Measurements from ENCODE around the gene THSD4.

The THSD4 gene

DNA sequence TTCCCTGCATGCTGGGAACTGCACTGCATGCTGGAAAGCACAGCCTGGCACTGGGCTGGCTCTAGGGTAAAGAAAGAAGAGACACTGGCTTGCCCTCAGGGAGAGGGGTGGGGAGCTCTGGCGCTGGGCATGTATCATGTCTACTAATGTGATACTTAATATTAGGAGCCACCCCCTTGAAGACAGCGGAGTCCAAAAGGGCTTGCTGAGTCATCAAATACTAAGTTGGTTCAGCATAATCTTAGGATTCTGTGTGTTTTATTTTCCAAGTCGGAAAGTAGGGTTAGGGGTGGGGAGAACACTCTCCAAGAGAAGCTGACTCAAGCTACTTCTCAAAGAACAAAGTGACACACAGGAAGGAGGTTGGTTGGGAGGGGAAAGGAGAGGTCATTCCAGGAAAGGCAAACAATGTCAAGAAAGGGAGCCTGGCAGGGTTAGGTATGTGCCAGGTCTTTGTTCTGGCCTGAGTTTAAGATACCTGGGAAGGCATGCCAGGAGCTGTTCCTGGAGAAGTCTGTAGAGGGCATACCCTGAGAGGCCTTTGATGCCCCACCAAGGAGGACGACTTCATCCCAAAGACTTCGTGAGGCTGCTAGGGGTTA lies 457.3 kb downstream of the THSD4 start:
- TF ChIP-seq ZNF274 (IDR thresholded peaks at IDR 0.05; ENCODE audit: low read depth, low read length) (no peak), YY1 (IDR thresholded peaks at IDR 0.05; ENCODE audit: insufficient read depth, insufficient read length) (no peak), SUZ12 (IDR thresholded peaks at IDR 0.05; ENCODE audit: extremely low read depth, insufficient read depth, insufficient read length) (no peak)
- no peaks in the 10 kb centered on the region for H3K9me3 ChIP-seq (ENCODE audit: insufficient read depth, low read length)
- H3K27me3 ChIP-seq (ENCODE audit: insufficient read depth, insufficient read length), result no peaks in the 10 kb centered on the region
- no peak overlapping the region for H3K4me3 ChIP-seq (ENCODE audit: insufficient read length, low read depth)
- no peaks in the 10 kb centered on the region for H3K36me3 ChIP-seq (ENCODE audit: insufficient read depth, insufficient read length, low read length)
- H3K9ac ChIP-seq (ENCODE audit: insufficient read length, low read depth), result no peak overlapping the region
- H3K4me1 ChIP-seq (ENCODE audit: insufficient read depth, insufficient read length), result peaks cover 2% of the 10 kb centered on the region
- DNase-seq (ENCODE audit: low read depth, low spot score), result peak; percentile 43

DNA sequence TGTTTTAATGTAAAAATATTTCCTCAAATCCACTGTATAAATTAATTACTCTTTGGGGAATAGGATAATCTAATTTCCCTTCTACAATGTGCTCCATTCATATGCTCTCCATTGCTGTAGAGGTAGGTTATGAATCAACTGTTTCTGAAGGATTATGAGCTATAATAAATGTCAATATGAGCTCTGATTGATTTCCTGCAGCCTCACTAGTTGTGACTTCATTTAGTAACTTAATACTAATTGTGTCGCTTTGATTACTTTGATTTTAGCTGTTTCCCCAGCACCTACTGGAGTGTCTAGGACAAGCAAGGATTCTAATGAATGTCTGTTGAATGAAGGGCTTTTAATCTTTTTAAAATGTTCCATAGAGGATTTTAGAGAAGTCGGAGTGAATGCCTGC lies 458.3 kb downstream of the THSD4 start:
- Histone ChIP-seq H3K27me3 (ENCODE audit: insufficient read depth, insufficient read length) (no peaks in the 10 kb centered on the region), H3K9ac (ENCODE audit: insufficient read length, low read depth) (no peak overlapping the region), H3K4me3 (ENCODE audit: insufficient read length, low read depth) (no peak overlapping the region), H3K36me3 (ENCODE audit: insufficient read depth, insufficient read length, low read length) (no peaks in the 10 kb centered on the region), H3K4me1 (ENCODE audit: insufficient read depth, insufficient read length) (peaks cover 2% of the 10 kb centered on the region), H3K9me3 (ENCODE audit: insufficient read depth, low read length) (no peaks in the 10 kb centered on the region)
- TF ChIP-seq YY1 (IDR thresholded peaks at IDR 0.05; ENCODE audit: insufficient read depth, insufficient read length) (no peak), SUZ12 (IDR thresholded peaks at IDR 0.05; ENCODE audit: extremely low read depth, insufficient read depth, insufficient read length) (no peak), ZNF274 (IDR thresholded peaks at IDR 0.05; ENCODE audit: low read depth, low read length) (no peak)
- DNase-seq (ENCODE audit: low read depth, low spot score), result no peak

DNA sequence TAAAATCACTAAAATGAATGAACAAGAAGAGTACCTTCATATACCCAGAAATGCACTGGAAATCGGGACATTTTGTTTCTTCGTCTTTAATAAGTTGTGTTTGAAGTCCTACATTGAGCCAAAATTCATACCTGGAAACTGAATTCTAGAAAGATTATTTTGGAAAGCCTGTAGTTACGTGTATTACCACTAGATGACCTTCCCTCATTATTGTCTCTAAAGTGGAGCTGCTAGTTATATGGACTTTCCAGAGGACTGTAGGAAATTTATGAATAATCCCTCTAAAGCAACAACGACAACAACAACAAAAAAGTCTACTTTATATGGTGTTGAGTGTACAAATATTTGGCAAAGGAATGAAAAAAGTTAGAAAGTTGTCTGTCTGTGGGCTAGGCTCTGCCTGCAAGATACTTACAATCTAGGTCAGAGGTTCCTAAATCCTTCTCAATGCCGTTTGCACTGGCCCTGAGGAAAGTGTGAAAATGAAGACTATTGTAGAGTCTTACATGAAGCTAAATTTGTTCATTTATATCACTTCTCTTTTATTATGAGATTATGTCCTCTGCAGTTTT lies 460.3 kb downstream of the THSD4 start:
- TF ChIP-seq YY1 (IDR thresholded peaks at IDR 0.05; ENCODE audit: insufficient read depth, insufficient read length) (no peak), ZNF274 (IDR thresholded peaks at IDR 0.05; ENCODE audit: low read depth, low read length) (no peak), SUZ12 (IDR thresholded peaks at IDR 0.05; ENCODE audit: extremely low read depth, insufficient read depth, insufficient read length) (no peak)
- Histone ChIP-seq H3K4me1 (ENCODE audit: insufficient read depth, insufficient read length) (peaks cover 2% of the 10 kb centered on the region), H3K27me3 (ENCODE audit: insufficient read depth, insufficient read length) (no peaks in the 10 kb centered on the region), H3K36me3 (ENCODE audit: insufficient read depth, insufficient read length, low read length) (no peaks in the 10 kb centered on the region), H3K9me3 (ENCODE audit: insufficient read depth, low read length) (no peaks in the 10 kb centered on the region), H3K9ac (ENCODE audit: insufficient read length, low read depth) (no peak overlapping the region), H3K4me3 (ENCODE audit: insufficient read length, low read depth) (no peak overlapping the region)
- no peak for DNase-seq (ENCODE audit: low read depth, low spot score)

DNA sequence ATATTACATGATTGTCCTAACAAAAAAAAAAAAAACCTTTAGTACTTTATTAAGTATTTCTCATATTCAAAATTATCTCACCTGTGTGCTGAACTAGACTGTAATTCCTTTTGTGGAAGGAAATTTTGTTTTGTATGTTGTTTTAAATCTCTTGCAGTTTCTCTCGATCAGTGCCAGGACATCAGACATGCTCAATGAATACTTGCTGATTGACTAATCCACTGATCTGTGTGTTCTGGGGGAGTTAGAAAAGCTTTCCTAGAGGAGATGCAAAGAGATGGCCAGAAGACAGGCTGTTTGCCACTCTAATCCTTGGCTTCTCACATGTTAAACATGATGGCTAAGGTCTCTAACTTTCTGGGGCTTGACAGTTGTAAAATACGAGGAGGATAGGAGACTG lies 461.8 kb downstream of the THSD4 start:
- Histone ChIP-seq H3K9me3 (ENCODE audit: insufficient read depth, low read length) (no peaks in the 10 kb centered on the region), H3K4me3 (ENCODE audit: insufficient read length, low read depth) (no peak overlapping the region), H3K36me3 (ENCODE audit: insufficient read depth, insufficient read length, low read length) (no peaks in the 10 kb centered on the region), H3K9ac (ENCODE audit: insufficient read length, low read depth) (no peak overlapping the region), H3K4me1 (ENCODE audit: insufficient read depth, insufficient read length) (no peaks in the 10 kb centered on the region), H3K27me3 (ENCODE audit: insufficient read depth, insufficient read length) (no peaks in the 10 kb centered on the region)
- TF ChIP-seq YY1 (IDR thresholded peaks at IDR 0.05; ENCODE audit: insufficient read depth, insufficient read length), result no peak
- TF ChIP-seq ZNF274 (IDR thresholded peaks at IDR 0.05; ENCODE audit: low read depth, low read length), result no peak
- TF ChIP-seq SUZ12 (IDR thresholded peaks at IDR 0.05; ENCODE audit: extremely low read depth, insufficient read depth, insufficient read length), result no peak
- no peak for DNase-seq (ENCODE audit: low read depth, low spot score)

DNA sequence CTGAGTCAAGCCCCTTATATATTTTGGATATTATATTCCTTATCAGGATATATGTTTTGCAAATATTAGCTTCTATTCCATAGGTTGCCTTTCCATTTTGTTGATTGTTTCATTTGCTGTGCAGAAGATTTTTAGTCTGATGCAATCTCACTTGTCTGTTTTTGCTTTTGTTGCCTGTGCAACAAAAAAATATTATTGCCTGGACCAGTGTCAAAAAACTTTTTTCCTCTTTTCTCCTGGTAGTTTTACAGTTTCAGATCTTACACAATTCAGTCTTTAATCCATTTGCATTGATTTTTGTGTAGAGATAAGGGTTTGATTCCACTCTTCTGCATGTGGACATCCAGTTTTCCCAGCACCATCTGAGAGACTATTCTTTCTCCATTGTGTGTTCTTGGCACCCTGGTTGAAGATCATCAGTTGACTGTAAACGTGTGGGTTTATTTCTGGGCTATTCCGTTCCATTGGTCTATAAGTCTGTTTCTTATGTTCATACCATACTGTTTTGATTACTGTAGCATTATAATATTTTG lies 466.2 kb downstream of the THSD4 start:
- Histone ChIP-seq H3K9ac (ENCODE audit: insufficient read length, low read depth) (no peak overlapping the region), H3K4me3 (ENCODE audit: insufficient read length, low read depth) (no peak overlapping the region), H3K27me3 (ENCODE audit: insufficient read depth, insufficient read length) (no peaks in the 10 kb centered on the region), H3K9me3 (ENCODE audit: insufficient read depth, low read length) (peaks cover 14% of the 10 kb centered on the region), H3K4me1 (ENCODE audit: insufficient read depth, insufficient read length) (no peaks in the 10 kb centered on the region), H3K36me3 (ENCODE audit: insufficient read depth, insufficient read length, low read length) (no peaks in the 10 kb centered on the region)
- TF ChIP-seq YY1 (IDR thresholded peaks at IDR 0.05; ENCODE audit: insufficient read depth, insufficient read length) (no peak), SUZ12 (IDR thresholded peaks at IDR 0.05; ENCODE audit: extremely low read depth, insufficient read depth, insufficient read length) (no peak), ZNF274 (IDR thresholded peaks at IDR 0.05; ENCODE audit: low read depth, low read length) (no peak)
- DNase-seq (ENCODE audit: low read depth, low spot score), result no peak

DNA sequence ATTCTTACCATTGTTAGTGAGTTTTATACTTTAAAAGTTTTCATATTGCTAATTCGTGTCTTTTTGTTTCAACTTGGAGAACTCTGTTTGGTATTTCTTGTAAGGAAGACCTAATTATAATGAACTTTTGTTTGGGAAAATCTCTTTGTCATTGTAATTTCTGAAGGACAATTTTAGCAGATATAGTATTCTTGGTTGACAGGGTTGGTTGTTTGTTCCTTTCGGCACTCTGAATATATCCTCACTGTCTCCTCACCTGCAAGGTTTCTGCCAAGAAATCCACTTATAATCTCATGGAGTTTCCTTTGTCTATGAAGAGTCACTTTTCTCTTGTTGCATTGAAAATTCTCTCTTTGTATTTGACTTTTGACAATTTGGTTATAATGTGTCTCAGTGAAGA lies 469.9 kb downstream of the THSD4 start:
- no peaks in the 10 kb centered on the region for H3K36me3 ChIP-seq (ENCODE audit: insufficient read depth, insufficient read length, low read length)
- no peaks in the 10 kb centered on the region for H3K27me3 ChIP-seq (ENCODE audit: insufficient read depth, insufficient read length)
- DNase-seq (ENCODE audit: low read depth, low spot score), result no peak
- no peak overlapping the region for H3K9ac ChIP-seq (ENCODE audit: insufficient read length, low read depth)
- no peak overlapping the region for H3K4me3 ChIP-seq (ENCODE audit: insufficient read length, low read depth)
- H3K4me1 ChIP-seq (ENCODE audit: insufficient read depth, insufficient read length), result no peaks in the 10 kb centered on the region
- H3K9me3 ChIP-seq (ENCODE audit: insufficient read depth, low read length), result peaks cover 14% of the 10 kb centered on the region
- TF ChIP-seq ZNF274 (IDR thresholded peaks at IDR 0.05; ENCODE audit: low read depth, low read length), result no peak
- TF ChIP-seq YY1 (IDR thresholded peaks at IDR 0.05; ENCODE audit: insufficient read depth, insufficient read length), result no peak
- no peak for TF ChIP-seq SUZ12 (IDR thresholded peaks at IDR 0.05; ENCODE audit: extremely low read depth, insufficient read depth, insufficient read length)

DNA sequence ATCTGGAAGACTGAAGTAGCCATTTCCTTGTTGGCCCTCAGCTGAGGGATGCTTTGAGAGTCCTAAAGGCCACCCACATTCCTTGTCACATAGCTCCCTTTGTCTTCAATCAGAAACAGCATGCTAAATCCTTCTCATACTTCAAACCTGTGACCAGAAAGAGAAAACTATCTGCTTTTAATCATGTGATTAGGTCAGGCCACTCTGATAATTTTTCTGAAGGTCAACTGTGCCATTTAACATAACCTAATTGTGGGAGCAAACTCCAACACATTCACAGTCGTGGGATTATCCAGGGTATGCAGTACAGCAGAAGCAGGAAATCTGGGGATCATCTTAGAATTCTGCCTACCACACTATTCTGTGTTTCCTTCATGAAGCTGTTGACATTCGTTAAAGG lies 471.2 kb downstream of the THSD4 start:
- TF ChIP-seq SUZ12 (IDR thresholded peaks at IDR 0.05; ENCODE audit: extremely low read depth, insufficient read depth, insufficient read length) (no peak), ZNF274 (IDR thresholded peaks at IDR 0.05; ENCODE audit: low read depth, low read length) (no peak), YY1 (IDR thresholded peaks at IDR 0.05; ENCODE audit: insufficient read depth, insufficient read length) (no peak)
- Histone ChIP-seq H3K36me3 (ENCODE audit: insufficient read depth, insufficient read length, low read length) (no peaks in the 10 kb centered on the region), H3K4me1 (ENCODE audit: insufficient read depth, insufficient read length) (no peaks in the 10 kb centered on the region), H3K4me3 (ENCODE audit: insufficient read length, low read depth) (no peak overlapping the region), H3K9me3 (ENCODE audit: insufficient read depth, low read length) (peaks cover 14% of the 10 kb centered on the region), H3K27me3 (ENCODE audit: insufficient read depth, insufficient read length) (no peaks in the 10 kb centered on the region), H3K9ac (ENCODE audit: insufficient read length, low read depth) (no peak overlapping the region)
- DNase-seq (ENCODE audit: low read depth, low spot score), result no peak

All from NT2/D1 (cell line).